Measurements from ENCODE around the gene FAM47C. TPM values are rescaled to one million over a fixed set of nuclear protein-coding genes. Genes with fewer than 3 reads are reported as not detected.

FAM47C gene
- total and polyA plus RNA-seq, 2 of the 4 experiments (the other 2 are of a cell fraction) = not detected

- Histone ChIP-seq H4K8ac (ENCODE audit: low read depth in 2 of 2, low read length in 2 of 2) (no peak overlapping the region), H3K9me3 (ENCODE audit: control insufficient read depth, insufficient read depth, low read length) (no peaks in the 10 kb centered on the region), H3K23ac (ENCODE audit: low read depth, low read length) (no peak overlapping the region), H2AFZ (replicated peaks; ENCODE audit: low read length, poor library complexity) (no peak overlapping the region), H4K91ac (ENCODE audit: insufficient read depth, low read depth, low read length) (no peak overlapping the region), H3K4me2 (ENCODE audit: low read depth, low read length) (no peak overlapping the region), H3K4me3 (ENCODE audit: insufficient read depth, low read depth, low read length) (no peak overlapping the region), H3K4me1 (ENCODE audit: control insufficient read depth, insufficient read depth, low read length) (no peaks in the 10 kb centered on the region), H3K9me1 (ENCODE audit: insufficient read depth, low read length) (no peaks in the 10 kb centered on the region), H3K18ac (ENCODE audit: low read depth, low read length) (no peak overlapping the region), H3K27me3 (ENCODE audit: control insufficient read depth, insufficient read depth, low read length) (no peaks in the 10 kb centered on the region), H4K5ac (ENCODE audit: low read depth, low read length) (no peak overlapping the region), H3K56ac (ENCODE audit: extremely low read depth, insufficient read depth, low read length) (no peak overlapping the region), H2BK5ac (ENCODE audit: low read depth, low read length, poor library complexity, severe bottlenecking) (no peak overlapping the region), H2AK5ac (ENCODE audit: low read depth, low read length) (no peak overlapping the region), H3K14ac (replicated peaks; ENCODE audit: low read depth, low read length) (no peak overlapping the region), H3K36me3 (ENCODE audit: control insufficient read depth, insufficient read depth, low read length) (no peaks in the 10 kb centered on the region), H3K27ac (ENCODE audit: insufficient read depth, low read length) (no peak overlapping the region), H2BK120ac (ENCODE audit: low read depth, low read length) (no peak overlapping the region), H3K4ac (ENCODE audit: low read depth, low read length) (no peak overlapping the region), H2BK20ac (ENCODE audit: low read depth, low read length) (no peak overlapping the region), H3K9ac (ENCODE audit: low read depth, low read length) (no peak overlapping the region), H2AK9ac (replicated peaks; ENCODE audit: low read depth, low read length, poor library complexity) (no peak overlapping the region), H3K79me1 (ENCODE audit: low read depth in 1 of 2, low read length in 2 of 2) (no peaks in the 10 kb centered on the region), H2BK15ac (ENCODE audit: low read depth, low read length) (no peak overlapping the region), H4K20me1 (ENCODE audit: insufficient read depth, low read length) (no peaks in the 10 kb centered on the region)
- no CpG with 5 or more reads among the region's 6 CpGs for WGBS, 2 experiments (ENCODE audit: extremely low coverage in 2 of 2, insufficient read length in 1 of 2)
- DNase-seq (no peak), ATAC-seq (ENCODE audit: low read depth) (no peak)
- dilution Hi-C loops (cut with HindIII; ENCODE audit: low sequenced_read_pairs, unreplicated experiment) = no loop called here
- BruUV-seq (replicated peaks) = no TSS peak
- in situ Hi-C loops (cut with MboI; ENCODE audit: low sequenced_read_pairs) = no loop called here
- CTCF ChIA-PET = no interaction called here
- no peak for TF ChIP-seq FOS (IDR thresholded peaks at IDR 0.05; ENCODE audit: low read depth, low read length)
- no peak for TF ChIP-seq BHLHE40 (IDR thresholded peaks at IDR 0.05; ENCODE audit: low read depth, low read length)
- no peak for TF ChIP-seq NFE2L2 (IDR thresholded peaks at IDR 0.05; ENCODE audit: low read depth, low read length)
- TF ChIP-seq MXI1 (IDR thresholded peaks at IDR 0.05; ENCODE audit: borderline replicate concordance, low read depth, low read length) = no peak
- no peak for TF ChIP-seq SMC3 (IDR thresholded peaks at IDR 0.05; ENCODE audit: low read depth, low read length)
- TF ChIP-seq MAFK (IDR thresholded peaks at IDR 0.05; ENCODE audit: low read depth, low read length) = no peak
- intact Hi-C loops (cut with micrococcal nuclease) = no loop called here
- POLR2A ChIA-PET (ENCODE audit: unreplicated experiment) = no interaction called here
Observed at GRCh38 chrX:36974911-36975310, 33.3 kb upstream of the FAM47C start.

All from IMR-90 (cell line).